Liver (tissue), 9 donors: Measurements from ENCODE around the gene SLIT2. TPM values are rescaled to one million over a fixed set of nuclear protein-coding genes. Genes with fewer than 3 reads are reported as not detected.

Experiments used
- DNase-seq: peaks from one replicate; pipeline ENCODE4 v3.0.0-alpha.2; 2017; ENCODE audit warnings: low spot score
- H3K27ac ChIP-seq, 2 donors: one replicate each; pipeline ENCODE4 v1.7.0; 2013; ENCODE audit warnings: inconsistent platforms in 2 of 2, low read length in 2 of 2, control low read depth in 1 of 2, low read depth in 1 of 2, mild to moderate bottlenecking in 1 of 2
- H3K27me3 ChIP-seq, 4 donors: one replicate each; pipeline versions ENCODE4 v1.6.1 to v1.7.0; 2013; ENCODE audit warnings: low read length in 3 of 4, inconsistent platforms in 1 of 4, mild to moderate bottlenecking in 1 of 4, moderate library complexity in 1 of 4; ENCODE audit not compliant: control insufficient read depth in 4 of 4, insufficient read depth in 4 of 4
- H3K36me3 ChIP-seq, 4 donors: one replicate each; pipeline versions ENCODE4 v1.6.1 to v1.7.0; 2013; ENCODE audit warnings: low read length in 3 of 4, mild to moderate bottlenecking in 3 of 4, low read depth in 1 of 4, moderate library complexity in 1 of 4; ENCODE audit not compliant: control insufficient read depth in 4 of 4, insufficient read depth in 3 of 4
- H3K4me1 ChIP-seq, 4 donors: one replicate each; pipeline versions ENCODE4 v1.6.1 to v1.7.0; 2013; ENCODE audit warnings: low read length in 3 of 4, mild to moderate bottlenecking in 3 of 4, moderate library complexity in 1 of 4; ENCODE audit not compliant: control insufficient read depth in 4 of 4, insufficient read depth in 4 of 4
- H3K4me3 ChIP-seq, 3 donors: one replicate each; pipeline versions ENCODE4 v1.6.1 to v1.7.0; 2013; ENCODE audit warnings: low read length in 3 of 3, control low read depth in 1 of 3, low read depth in 1 of 3, mild to moderate bottlenecking in 1 of 3
- H3K9ac ChIP-seq, 2 donors: one replicate each; pipeline ENCODE4 v1.7.0; 2013; ENCODE audit warnings: low read length in 2 of 2, mild to moderate bottlenecking in 2 of 2, moderate library complexity in 2 of 2, control low read depth in 1 of 2, low read depth in 1 of 2
- H3K9me3 ChIP-seq, 4 donors: one replicate each; pipeline versions ENCODE4 v1.6.1 to v1.7.0; 2013; ENCODE audit warnings: low read length in 3 of 4; ENCODE audit not compliant: control insufficient read depth in 4 of 4
- CTCF ChIP-seq: fragments of 150-350 bp; IDR thresholded peaks from 2 replicates; pipeline ENCODE4 v1.5.1; 2017; ENCODE audit warnings: improper control_type of control experiment, low read depth, low read length; ENCODE audit not compliant: missing input control
- EGR1 ChIP-seq, 2 donors: IDR thresholded peaks; 2 replicates each; pipeline ENCODE4 v1.6.1; 2016 to 2018; ENCODE audit warnings: antibody characterized with exemption in 2 of 2, low read depth in 2 of 2
- FOXA1 ChIP-seq: IDR thresholded peaks from 2 replicates; pipeline ENCODE4 v1.6.1; 2016; ENCODE audit warnings: antibody characterized with exemption
- FOXA2 ChIP-seq: IDR thresholded peaks from 2 replicates; pipeline ENCODE4 v1.6.1; 2016; ENCODE audit warnings: antibody characterized with exemption
- GABPA ChIP-seq, 2 donors: IDR thresholded peaks in 1 of 2; conservative IDR thresholded peaks in 1 of 2; 2 replicates each; pipeline ENCODE4 v1.6.1; 2016; ENCODE audit warnings: antibody characterized with exemption in 2 of 2, mild to moderate bottlenecking in 1 of 2, moderate library complexity in 1 of 2
- HNF4A ChIP-seq, 2 donors: conservative IDR thresholded peaks; 2 replicates each; pipeline ENCODE4 v1.6.1; 2016; ENCODE audit warnings: antibody characterized with exemption in 2 of 2, mild to moderate bottlenecking in 2 of 2
- HNF4G ChIP-seq: IDR thresholded peaks from 2 replicates; pipeline ENCODE4 v1.6.1; 2016; ENCODE audit warnings: antibody characterized with exemption
- JUND ChIP-seq, 2 donors: IDR thresholded peaks; 2 replicates each; pipeline ENCODE4 v1.6.1; 2016; ENCODE audit warnings: antibody characterized with exemption in 2 of 2
- MAX ChIP-seq: IDR thresholded peaks from 2 replicates; pipeline ENCODE4 v1.6.1; 2016; ENCODE audit warnings: antibody characterized with exemption
- NR2F2 ChIP-seq: IDR thresholded peaks from 2 replicates; pipeline ENCODE4 v1.6.1; 2016; ENCODE audit warnings: antibody characterized with exemption
- RAD21 ChIP-seq, 2 donors: IDR thresholded peaks; 2 replicates each; pipeline ENCODE4 v1.6.1; 2016; ENCODE audit warnings: antibody characterized with exemption in 2 of 2, mild to moderate bottlenecking in 2 of 2
- RXRA ChIP-seq, 2 donors: IDR thresholded peaks; 2 replicates each; pipeline ENCODE4 v1.6.1; 2017 to 2018; ENCODE audit warnings: antibody characterized with exemption in 2 of 2, mild to moderate bottlenecking in 1 of 2
- SP1 ChIP-seq: IDR thresholded peaks from 2 replicates; pipeline ENCODE4 v1.6.1; 2018; ENCODE audit warnings: antibody characterized with exemption, mild to moderate bottlenecking
- TAF1 ChIP-seq: conservative IDR thresholded peaks from 2 replicates; pipeline ENCODE4 v1.6.1; 2016; ENCODE audit warnings: antibody characterized with exemption, mild to moderate bottlenecking
- YY1 ChIP-seq: IDR thresholded peaks from 2 replicates; pipeline ENCODE4 v1.6.1; 2016; ENCODE audit warnings: antibody characterized with exemption, mild to moderate bottlenecking
- ZBTB33 ChIP-seq: IDR thresholded peaks from 2 replicates; pipeline ENCODE4 v1.6.1; 2016; ENCODE audit warnings: antibody characterized with exemption
- WGBS: extraction: QIAGEN DNeasy Blood & Tissue Kit; methylation state at CpG from one replicate; pipeline ENCODE4 v1.1.7; 2013; 5-methylcytosine and 5-hydroxymethylcytosine counted together
- polyA plus RNA-seq, 2 donors: library from polyadenylated mRNA; stranded (reverse) in 1 of 2; unstranded in 1 of 2; fragments of 200-250 nt in 1 of 2; fragments of >200 nt in 1 of 2; fragmentation: Nextera tagmentation in 1 of 2; extraction: Ambion mirVana in 1 of 2; gene quantifications; one replicate each; pipeline versions ENCODE4 v1.2.1 to v1.2.3, GENCODE V29; 2013 to 2015
- total RNA-seq, 2 donors: library from RNA; depleted of rRNA; stranded (reverse); fragments of >200 nt; gene quantifications; one replicate each; pipeline ENCODE4 v1.2.3, GENCODE V29; 2014
- TF ChIP-seq, protein P1 (sequence below): IDR thresholded peaks from 2 replicates; pipeline ENCODE4 v1.6.1; 2016; ENCODE audit warnings: antibody characterized with exemption
- TF ChIP-seq, protein P2 (sequence below): IDR thresholded peaks from 2 replicates; pipeline ENCODE4 v1.6.1; 2016; ENCODE audit warnings: antibody characterized with exemption, mild to moderate bottlenecking
- donor health status: healthy.
- donor health status: healthy.
- donor health status: healthy.
- donor health status: healthy.
- donor health status: healthy.

SLIT2 gene
- total and polyA plus RNA-seq, 4 donors: 0.44 to 2.3 (median 1.2) TPM

GRCh38 chr4:20269320-20269719 is 17.6 kb downstream of the SLIT2 start (continued):
- TF ChIP-seq CTCF (no peak), TAF1 (no peak), HNF4G (no peak), MAX (no peak)

GRCh38 chr4:20271950-20272349 is 20.2 kb downstream of the SLIT2 start:
- Histone ChIP-seq H3K36me3 (no peaks in the 10 kb centered on the region), H3K4me1 (no peaks in the 10 kb centered on the region), H3K9me3 (no peaks in the 10 kb centered on the region), H3K27ac (no peak overlapping the region), H3K4me3 (no peak overlapping the region), H3K27me3 (peaks cover 0 to 3% (median 0%) of the 10 kb centered on the region in 4 donors), H3K9ac (no peak overlapping the region)
- 80% methylated on average over 3 of the region's 3 CpGs for WGBS
- no peak for DNase-seq
- TF ChIP-seq TAF1 (no peak), RAD21 (IDR thresholded peaks at IDR 0.05) (no peak), EGR1 (IDR thresholded peaks at IDR 0.05; ENCODE audit: low read depth in 2 of 2) (no peak), FOXA1 (no peak), FOXA2 (no peak), HNF4G (no peak), GABPA (IDR thresholded peaks at IDR 0.05 in 1 of 2, conservative IDR thresholded peaks at IDR 0.05 in 1 of 2) (no peak), MAX (no peak), SP1 (no peak), HNF4A (conservative IDR thresholded peaks at IDR 0.05) (no peak), CTCF (no peak), RXRA (IDR thresholded peaks at IDR 0.05) (no peak), JUND (IDR thresholded peaks at IDR 0.05) (no peak), YY1 (no peak), ZBTB33 (no peak), NR2F2 (no peak)
- TF ChIP-seq, protein P1, sequence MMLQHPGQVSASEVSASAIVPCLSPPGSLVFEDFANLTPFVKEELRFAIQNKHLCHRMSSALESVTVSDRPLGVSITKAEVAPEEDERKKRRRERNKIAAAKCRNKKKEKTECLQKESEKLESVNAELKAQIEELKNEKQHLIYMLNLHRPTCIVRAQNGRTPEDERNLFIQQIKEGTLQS: no peak
- TF ChIP-seq, protein P2, sequence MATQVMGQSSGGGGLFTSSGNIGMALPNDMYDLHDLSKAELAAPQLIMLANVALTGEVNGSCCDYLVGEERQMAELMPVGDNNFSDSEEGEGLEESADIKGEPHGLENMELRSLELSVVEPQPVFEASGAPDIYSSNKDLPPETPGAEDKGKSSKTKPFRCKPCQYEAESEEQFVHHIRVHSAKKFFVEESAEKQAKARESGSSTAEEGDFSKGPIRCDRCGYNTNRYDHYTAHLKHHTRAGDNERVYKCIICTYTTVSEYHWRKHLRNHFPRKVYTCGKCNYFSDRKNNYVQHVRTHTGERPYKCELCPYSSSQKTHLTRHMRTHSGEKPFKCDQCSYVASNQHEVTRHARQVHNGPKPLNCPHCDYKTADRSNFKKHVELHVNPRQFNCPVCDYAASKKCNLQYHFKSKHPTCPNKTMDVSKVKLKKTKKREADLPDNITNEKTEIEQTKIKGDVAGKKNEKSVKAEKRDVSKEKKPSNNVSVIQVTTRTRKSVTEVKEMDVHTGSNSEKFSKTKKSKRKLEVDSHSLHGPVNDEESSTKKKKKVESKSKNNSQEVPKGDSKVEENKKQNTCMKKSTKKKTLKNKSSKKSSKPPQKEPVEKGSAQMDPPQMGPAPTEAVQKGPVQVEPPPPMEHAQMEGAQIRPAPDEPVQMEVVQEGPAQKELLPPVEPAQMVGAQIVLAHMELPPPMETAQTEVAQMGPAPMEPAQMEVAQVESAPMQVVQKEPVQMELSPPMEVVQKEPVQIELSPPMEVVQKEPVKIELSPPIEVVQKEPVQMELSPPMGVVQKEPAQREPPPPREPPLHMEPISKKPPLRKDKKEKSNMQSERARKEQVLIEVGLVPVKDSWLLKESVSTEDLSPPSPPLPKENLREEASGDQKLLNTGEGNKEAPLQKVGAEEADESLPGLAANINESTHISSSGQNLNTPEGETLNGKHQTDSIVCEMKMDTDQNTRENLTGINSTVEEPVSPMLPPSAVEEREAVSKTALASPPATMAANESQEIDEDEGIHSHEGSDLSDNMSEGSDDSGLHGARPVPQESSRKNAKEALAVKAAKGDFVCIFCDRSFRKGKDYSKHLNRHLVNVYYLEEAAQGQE: no peak
